Epidermal melanocyte (primary cell): ENCODE data around the gene RHOD.

ENCODE experiments used
- DNase-seq: peaks from one replicate; pipeline ENCODE4 v3.0.0; 2011; ENCODE audit warnings: low spot score; ENCODE audit not compliant: insufficient read length

RHOD gene

GRCh38 chr11:67031791-67032561 lies 24.7 kb upstream of the RHOD start:
- DNase-seq: no peak

DNA sequence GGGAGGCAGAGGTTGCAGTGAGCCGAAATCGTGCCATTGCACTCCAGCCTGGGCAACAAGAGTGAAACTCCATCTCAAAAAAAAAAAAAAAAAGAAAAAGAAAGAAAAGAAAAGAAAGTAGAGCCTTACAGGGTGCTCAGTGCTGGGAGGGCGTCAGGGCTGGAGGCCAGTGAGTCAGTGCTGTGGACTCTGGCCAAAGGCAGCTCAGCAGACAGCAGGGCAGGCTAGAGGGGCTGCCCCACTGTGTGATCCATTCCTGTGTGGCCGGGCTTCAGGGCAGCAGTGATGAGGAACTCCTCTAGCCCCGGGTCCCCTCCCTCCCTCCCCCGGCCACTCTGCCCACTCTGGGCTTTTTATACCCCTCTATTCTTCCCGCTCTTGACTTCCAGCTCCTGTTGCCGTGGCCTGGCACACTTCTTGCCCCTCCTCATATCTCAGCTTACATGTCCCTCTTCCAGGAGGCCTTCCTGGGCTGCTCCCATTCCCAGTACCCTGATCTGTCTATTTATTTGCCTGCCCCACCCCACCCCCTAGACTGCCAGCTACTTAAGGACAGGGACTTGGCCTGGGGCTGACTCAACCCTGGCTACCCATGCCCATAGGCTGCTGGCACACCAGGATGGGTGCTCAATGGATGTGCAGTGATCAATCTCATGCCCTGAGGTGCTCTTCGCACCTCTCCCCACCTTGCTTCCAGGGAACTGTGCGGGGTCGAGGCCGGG lies 23.7 kb upstream of the RHOD start:
- no peak for DNase-seq

- DNase-seq: peak; percentile 58
These were observed 22.9 kb upstream of the RHOD start for GRCh38 chr11:67033661-67034166.

GRCh38 chr11:67034350-67034749 lies 22.3 kb upstream of the RHOD start:
- no peak for DNase-seq

- no peak for DNase-seq
These were observed 16.5 kb upstream of the RHOD start for GRCh38 chr11:67040147-67040546.

DNA sequence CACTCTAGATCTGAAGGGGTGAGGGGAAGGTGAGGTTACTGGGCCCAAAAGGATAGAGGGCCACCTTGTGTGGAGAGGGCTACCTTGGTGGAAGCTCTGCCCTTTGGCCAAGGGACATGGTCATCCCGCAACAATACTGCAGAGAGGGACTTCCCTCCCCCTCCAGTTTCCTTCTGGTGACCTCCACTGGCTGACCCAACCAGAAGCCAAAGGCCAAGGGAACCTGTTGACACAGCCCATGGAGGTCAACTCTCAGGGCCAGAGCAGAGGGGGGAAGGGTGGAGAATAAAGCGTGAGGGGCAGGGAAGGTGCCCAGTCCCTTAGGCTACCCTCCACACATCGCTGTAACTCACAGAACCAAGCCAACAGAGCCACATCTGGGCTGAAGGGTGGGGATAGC lies 15.0 kb upstream of the RHOD start:
- DNase-seq: no peak

- no peak for DNase-seq
These were observed 12.9 kb upstream of the RHOD start for GRCh38 chr11:67043572-67044349.

DNA sequence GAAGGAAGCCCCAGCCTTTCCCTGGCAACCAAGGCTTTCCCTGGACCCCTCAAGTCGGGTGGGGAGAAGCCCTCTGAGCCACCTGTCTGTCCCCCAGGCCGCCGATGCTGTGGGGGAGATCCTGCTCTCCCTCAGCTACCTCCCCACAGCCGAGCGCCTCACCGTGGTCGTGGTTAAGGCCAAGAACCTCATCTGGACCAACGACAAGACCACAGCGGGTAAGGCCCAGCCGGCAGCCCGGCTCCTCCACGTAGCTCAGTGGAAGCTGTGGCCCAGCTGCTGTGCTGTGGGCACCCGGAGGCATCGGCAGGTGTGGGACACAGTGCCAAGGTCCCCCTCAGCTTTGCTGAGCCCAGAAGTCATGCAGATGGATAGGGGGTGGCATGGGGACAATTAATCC lies 12.2 kb upstream of the RHOD start:
- no peak for DNase-seq

GRCh38 chr11:67045314-67045713 lies 11.3 kb upstream of the RHOD start:
- DNase-seq: no peak

GRCh38 chr11:67048515-67049130 lies 8.0 kb upstream of the RHOD start:
- peak; percentile 50 for DNase-seq

GRCh38 chr11:67050139-67050538 lies 6.5 kb upstream of the RHOD start:
- no peak for DNase-seq

DNA sequence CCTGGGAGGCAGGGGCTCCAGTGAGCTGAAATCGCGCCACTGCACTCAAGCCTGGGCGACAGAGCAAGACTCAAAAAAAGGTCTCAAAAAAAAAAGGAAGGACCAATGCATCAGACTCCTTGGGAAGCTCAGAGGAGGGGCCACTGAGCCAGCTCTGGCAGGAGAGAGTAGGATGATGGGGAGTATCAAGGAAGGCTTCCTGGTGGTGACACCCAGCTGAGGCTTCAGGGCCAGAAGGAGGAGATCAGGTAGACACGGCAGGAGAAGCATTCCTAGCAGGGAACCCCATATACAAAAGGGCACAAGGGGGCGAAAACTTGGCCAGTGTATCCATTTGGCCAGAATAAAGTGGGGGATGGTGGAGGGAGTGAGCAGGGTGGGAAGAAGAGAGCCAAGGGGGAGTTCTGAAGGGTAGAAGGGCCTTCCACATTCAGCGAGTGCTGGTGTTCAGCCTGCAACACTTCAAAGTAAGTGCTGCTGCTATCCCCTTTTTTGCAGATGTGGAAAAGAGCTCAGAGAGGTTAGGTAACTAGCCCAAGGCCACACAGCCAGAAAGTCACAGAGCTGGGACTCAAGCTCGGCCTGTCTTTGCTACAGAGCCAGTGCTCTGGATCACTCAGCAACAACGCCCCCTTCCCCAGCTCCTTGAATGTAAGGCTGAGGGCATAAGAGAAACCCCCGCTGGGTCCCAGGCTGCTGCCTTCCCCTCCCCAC lies 5.3 kb upstream of the RHOD start:
- no peak for DNase-seq

DNA sequence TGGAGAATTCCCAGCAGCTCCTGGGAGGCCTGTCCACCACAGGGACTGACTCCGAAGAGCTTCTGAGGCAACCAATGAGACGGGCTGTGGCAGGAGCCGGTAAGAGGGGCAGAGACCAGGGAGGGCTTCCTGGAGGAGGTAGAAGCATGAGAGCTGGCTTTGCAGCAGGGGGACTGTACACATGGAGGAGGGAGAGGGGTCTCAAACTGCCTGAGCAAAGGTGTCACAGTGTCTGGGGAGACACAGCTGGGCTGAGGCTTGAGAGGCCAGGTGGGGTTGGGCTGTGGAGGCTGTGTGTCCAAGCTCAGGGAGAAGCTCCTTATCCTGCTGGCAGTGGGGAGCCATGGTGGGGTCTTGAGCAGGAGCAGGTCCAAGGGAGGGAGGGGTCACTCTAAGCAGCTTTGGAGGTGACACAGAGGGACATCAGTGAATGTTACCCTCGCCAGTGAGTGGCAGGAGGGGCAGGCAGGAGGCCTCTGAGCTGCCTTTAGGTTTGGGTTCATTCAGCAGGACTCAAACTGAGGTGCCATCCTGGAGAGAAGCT lies 4.6 kb upstream of the RHOD start:
- no peak for DNase-seq

DNA sequence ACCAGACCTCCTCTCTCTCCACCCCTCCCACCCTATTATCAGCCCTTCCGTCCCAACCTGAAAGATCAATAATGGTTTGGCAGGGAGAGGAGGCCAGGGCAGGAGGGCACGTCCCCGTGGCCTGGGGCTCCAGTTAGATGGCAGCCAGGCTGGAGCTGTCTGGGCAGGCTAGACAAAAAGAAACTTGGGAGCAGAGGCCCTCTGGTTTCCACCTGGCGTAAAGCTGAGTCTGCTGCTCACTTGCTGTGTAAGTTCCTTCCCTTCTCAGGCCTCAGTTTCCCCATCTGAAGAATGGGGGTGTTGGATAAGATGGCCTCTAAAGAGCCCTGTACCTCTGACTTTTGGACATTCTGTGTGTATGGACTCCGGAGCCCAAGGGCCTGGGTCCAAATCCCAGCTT lies 3.8 kb upstream of the RHOD start:
- DNase-seq: no peak

DNA sequence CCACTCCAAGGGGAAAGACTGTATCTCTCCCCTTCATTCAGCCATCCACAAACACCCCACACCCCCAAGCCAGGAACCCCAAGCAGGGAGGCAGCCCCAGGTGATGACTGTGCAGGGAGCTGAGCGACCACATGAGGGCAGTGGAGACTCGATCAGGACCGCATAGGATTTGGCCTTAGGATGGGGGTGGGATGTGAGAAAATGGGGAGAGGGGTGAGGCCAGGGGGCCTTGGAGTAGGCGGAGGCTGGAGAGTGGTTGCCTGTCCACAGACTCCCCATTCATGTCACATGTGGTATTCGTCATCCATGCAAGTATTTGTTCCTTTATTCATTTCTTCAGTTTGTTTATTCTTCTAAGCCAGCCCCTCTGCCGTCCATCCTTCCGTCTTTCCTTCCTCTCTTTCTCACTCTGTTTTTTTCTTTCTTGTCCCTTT lies 2.7 kb upstream of the RHOD start:
- DNase-seq: peak; percentile 73

GRCh38 chr11:67054346-67054835 lies 2.3 kb upstream of the RHOD start:
- DNase-seq: no peak

- DNase-seq: no peak
These were observed 1.7 kb upstream of the RHOD start for GRCh38 chr11:67054836-67055523.

GRCh38 chr11:67055812-67056211 lies 835 bp upstream of the RHOD start:
- DNase-seq: no peak

- no peak for DNase-seq
These were observed 592 bp downstream of the RHOD start for GRCh38 chr11:67057205-67057672.

- DNase-seq: no peak
These were observed 1.9 kb downstream of the RHOD start for GRCh38 chr11:67058506-67058905.
